Stimulated activated CD8-positive, alpha-beta memory T cell treated with anti-CD3 and anti-CD28 coated beads, Interleukin-15, amount 100 ng/mL, for 1 hour (primary cell): ENCODE results near the gene IL17REL.
"Not testable (repeated sequence)": the region's sequence is repeated elsewhere in the genome, so short reads cannot be mapped to it uniquely, and the experiment has no call there.

ENCODE experiments used
- DNase-seq: peaks from one replicate; pipeline ENCODE4 v3.0.0-alpha.2; 2020; ENCODE audit warnings: low read depth

The IL17REL gene

DNA sequence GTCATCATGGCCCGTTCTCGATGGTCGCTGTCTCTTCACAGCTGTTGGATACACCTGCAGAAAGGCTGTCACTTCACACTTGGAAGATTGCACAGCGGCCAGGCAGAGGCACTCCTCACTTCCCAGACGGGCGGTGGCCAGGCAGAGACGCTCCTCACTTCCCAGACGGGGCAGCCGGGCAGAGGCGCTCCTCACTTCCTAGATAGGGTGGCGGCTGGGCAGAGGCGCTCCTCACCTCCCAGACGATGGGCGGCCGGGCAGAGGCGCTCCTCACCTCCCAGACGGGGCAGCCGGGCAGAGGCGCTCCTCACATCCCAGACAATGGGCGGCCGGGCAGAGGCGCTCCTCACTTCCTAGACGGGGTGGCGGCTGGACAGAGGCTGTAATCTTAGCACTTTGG, 22.7 kb downstream of the IL17REL start:
- not testable (repeated sequence) for DNase-seq

DNA sequence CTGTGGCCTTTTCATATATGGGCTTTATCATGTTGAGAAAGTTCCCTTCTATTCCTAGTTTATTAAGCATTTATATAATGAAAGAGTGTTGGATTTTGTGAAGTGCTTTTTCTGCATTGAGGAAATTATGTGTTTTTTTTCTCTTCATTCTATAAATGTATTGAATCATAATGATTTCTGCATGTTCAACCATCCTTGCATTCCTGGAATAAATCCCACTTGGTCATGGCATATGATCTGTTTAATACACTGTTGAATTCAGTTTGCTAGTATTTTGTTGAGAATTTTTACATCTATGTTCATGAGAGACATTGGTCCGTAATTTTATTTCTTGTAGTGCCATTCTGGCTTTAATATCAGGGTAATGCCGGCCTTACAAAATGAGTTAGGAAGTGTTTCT, 26.2 kb downstream of the IL17REL start:
- DNase-seq: no peak

DNA sequence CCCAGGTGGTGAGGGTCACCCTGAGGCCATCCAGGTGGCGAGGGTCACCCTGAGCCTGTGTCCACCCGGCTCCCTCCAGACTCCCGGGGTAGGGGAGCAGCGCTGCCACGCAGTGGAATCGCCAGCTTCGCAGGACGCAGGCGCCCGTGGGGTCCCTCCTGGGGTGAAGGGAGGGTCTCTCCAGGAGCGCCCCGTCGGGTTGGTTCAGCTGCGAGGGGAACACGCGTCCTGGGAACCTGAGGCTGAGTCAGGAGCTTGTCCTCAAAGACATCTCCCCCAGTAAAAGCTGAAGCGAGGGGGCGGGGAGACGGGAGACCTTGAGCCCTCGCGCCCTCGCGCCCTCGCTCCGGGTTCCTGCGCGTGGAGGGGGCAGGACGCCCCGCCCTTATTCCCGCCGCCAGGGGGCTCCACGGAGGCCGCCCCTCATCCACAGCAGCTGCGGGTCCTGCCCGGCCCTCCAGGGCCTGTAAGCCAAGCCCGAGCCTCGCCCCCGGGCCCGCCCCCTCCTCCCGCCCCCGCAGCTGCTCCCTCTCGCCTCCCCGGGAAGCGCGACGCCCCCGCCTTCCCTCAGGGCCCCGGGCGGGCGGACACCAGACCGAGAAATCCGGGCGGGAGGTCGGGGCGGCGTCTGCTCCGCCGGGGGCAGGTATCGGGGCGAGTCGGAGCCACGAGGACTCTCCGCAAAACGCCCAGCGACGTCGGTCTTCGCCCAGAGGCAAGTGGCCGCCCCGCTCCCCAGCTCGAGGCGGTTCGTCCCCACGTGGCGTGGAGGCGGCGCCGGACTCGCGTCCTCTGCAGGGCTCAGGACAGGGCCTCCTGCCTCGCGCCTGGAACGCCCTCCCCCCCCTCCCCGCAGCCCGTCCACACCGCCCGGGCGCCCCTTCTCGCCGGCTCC, 29.2 kb downstream of the IL17REL start:
- no peak for DNase-seq

DNA sequence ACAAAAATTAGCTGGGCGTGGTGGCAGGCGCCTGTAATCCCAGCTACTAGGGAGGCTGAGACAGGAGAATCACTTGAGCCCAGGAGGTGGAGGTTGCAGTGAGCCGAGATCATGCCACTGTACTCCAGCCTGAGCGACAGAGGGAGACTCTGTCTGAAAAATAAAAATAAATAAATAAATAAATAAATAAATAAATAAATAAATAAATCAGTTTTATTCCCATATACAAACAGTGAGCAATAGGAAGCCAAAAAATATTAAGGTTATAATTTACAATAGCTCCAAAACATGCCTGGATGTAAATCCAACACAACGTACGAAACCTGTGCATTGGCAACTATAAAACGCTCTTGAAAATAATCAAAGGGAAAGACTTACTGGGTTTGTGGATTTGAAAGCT, 30.8 kb downstream of the IL17REL start:
- not testable (repeated sequence) for DNase-seq

DNA sequence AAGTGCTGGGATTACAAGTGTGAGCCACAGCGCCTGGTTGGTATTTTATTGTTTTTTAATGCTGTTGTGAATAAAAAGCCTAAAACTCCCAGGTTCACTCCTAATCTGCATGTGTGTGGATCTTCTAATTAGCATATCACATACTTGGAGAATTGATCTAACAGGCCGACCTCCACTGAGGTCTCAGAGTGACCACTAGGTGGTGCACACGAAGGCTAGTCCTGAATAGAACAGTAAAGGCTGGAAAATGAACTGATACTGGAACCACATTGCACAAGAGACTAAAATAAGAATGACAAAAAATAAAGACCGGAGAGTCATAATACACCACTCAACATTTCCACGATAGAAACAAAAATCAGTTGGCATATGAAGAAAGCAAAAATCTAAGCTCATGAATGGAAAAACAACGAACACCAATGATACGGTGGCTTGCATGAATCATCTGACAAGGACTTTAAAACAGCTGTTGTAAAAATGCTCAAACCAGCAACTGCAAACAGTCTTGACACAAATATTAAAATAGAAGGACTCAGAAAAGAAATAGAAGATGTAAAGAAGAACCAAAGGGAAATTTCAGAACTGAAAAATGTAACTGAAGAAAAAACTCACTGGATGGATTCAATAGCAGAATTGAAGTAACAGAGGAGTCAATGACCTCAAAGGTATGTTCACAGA, 32.8 kb downstream of the IL17REL start:
- no peak for DNase-seq

DNA sequence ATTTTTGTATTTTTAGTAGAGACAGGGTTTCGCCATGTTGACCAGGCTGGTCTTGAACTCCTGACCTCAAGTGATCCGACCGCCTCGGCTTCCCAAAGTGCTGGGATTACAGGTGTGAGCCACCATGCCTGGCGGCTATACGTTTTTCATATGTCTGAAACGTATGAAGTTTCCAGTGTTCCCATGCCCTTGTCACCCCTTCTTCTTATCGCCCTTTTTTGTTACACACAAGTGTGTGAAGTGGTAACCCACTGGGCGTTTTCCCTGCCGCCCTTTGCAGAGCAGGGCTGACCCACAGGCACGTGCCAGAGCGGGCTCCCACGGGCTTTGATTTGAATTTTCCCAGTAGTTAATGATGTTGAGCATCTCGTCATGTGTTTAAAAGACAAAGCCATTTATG, 35.0 kb downstream of the IL17REL start:
- DNase-seq: no peak

DNA sequence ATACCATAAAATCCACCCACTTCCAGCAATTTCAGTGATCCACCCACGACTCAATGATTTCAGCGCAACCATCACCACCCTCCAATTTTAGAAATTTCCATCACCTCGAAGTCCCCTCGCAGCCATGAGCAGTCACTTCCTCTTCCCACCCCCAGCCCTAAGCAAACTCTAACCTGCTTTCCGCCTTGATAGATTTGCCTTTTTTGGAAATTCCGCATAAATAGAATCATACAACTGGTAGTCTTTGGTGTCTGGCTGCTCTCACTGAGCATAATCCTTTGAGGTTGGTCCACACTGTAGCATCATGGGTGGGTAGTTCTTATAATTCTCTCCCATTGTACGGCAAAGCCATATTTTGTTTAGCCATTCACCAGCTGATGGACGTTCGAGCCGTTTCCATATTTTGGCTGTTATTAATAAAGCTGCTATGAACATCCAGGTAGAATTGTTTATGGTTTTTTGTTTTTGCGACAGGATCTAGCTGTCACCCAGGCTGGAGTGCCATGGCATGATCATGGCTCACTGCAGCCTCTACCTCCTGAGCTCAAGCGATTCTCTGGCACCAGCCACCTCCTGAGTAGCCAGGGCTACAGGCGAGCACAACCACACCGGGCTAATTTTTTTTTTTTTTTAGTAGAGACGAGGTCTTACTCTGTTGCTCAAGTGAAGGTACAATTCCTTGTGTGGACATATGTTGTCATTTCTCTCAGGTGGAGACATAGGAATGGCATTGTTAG, 36.0 kb downstream of the IL17REL start:
- no peak for DNase-seq

DNA sequence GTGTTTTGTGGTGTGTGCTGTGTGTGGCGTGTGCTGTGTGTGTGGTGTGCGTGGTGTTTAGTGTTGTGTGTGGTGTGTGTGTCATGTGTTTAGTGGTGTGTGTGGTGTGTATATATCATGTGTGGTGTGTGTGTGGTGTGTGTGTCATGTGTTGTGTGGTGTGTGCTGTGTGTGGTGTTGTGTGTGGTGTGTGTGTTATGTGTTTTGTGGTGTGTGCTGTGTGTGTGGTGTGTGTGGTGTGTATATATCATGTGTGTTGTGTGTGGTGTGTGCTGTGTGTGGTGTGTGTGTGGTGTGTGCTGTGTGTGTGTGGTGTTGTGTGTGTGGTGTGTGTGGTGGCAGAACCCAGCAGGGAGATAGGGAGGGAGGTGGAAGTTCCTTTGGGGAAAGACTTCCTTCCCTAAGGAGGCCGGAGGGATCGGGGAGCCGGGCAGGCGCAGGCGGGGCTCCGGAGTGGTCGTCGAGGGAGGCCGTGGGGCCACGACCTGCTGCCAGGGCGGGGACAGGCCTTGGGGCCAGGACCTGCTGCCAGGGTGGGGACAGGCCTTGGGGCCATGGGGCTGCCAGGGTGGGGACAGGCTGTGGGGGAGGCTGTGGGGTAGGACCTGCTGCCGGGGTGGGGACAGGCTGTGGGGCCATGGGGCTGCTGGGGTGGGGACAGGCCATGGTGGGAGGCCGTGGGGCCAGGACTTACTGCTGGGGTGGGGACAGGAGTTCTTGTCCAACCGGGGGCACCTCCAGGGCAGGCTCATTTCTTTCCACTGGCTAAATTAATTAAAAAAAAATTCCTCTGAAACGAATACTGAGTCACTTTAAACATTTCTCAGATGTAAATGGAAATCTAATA, 36.8 kb downstream of the IL17REL start:
- DNase-seq: no peak

DNA sequence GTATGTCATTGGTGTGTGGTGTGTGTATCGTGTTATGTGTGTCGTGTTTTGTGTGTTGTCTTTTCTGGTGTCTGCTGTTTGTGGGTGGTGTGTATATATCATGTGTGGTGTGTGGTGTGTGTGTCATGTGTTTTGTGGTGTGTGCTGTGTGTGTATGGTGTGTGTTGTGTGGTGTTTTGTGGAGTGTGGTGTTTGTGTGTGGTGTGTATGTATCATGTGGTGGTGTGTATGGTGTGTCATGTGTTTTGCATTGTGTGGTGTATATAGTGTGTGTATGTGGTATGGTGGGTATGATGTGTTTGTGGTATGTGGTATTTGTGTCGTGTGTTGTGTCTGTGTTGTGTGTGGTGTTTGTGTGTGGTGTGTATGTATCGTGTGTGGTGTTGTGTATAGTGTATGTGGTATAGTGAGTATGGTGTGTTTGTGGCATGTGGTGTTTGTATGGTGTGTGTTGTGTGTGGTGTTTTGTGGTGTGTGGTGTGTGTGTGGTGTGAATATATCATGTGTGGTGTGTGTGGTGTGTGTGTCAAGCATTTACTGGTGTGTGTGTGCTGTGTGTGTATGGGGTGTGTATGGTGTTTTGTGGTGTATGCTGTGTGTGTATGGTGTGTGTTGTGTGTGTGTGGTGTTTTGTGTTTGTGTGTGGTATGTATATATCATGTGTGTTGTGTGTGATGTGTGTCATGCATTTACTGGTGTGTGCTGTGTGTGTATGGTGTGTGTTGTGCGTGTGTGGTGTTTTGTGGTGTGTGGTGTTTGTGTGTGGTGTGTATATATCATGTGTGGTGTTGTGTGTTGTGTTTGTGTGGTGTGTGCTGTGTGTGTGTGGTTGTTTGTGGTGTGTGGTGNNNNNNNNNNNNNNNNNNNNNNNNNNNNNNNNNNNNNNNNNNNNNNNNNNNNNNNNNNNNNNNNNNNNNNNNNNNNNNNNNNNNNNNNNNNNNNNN, 39.3 kb downstream of the IL17REL start:
- no peak for DNase-seq

DNA sequence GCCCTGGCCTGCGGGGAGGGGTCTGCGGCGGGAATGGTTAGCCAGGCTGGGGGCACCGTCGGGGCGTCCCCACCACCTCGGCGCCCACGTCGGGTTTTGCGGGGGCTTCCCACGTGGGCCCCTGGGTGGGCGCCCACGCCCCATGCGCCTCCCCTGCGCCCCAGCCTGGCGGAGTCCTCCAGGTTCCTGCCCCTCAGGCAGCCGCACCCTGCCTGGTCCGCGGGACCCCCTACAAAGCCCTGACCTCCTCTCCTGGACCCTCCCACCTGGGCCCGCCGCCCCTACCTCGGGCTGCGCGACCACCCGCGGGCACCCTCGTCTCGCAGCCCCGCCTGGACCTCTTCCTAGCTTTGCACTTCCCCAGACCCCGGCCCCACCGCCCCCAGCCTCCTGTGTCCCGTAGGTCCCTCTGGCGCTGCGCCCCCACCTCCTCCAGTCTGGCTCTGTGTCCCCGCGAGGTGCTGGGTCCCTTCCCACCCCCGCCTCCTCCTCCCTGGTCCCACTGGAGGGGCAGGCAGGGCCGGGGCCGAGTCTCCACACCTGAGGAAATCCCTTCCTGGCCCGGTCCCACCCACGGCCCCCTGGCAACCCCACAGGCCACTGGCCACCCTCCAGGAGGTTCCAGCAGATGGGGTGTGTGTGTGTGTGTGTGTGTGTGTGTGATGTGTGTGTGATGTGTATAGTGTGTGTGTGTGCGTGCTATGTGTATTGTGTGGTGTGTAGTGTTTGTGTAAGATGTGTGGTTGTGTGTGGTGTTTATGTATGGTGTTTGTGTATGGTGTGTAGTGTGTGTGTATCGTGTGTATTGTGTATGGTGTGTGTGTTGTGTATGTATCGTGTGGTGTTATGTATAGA, 40.2 kb downstream of the IL17REL start:
- DNase-seq: no peak

DNA sequence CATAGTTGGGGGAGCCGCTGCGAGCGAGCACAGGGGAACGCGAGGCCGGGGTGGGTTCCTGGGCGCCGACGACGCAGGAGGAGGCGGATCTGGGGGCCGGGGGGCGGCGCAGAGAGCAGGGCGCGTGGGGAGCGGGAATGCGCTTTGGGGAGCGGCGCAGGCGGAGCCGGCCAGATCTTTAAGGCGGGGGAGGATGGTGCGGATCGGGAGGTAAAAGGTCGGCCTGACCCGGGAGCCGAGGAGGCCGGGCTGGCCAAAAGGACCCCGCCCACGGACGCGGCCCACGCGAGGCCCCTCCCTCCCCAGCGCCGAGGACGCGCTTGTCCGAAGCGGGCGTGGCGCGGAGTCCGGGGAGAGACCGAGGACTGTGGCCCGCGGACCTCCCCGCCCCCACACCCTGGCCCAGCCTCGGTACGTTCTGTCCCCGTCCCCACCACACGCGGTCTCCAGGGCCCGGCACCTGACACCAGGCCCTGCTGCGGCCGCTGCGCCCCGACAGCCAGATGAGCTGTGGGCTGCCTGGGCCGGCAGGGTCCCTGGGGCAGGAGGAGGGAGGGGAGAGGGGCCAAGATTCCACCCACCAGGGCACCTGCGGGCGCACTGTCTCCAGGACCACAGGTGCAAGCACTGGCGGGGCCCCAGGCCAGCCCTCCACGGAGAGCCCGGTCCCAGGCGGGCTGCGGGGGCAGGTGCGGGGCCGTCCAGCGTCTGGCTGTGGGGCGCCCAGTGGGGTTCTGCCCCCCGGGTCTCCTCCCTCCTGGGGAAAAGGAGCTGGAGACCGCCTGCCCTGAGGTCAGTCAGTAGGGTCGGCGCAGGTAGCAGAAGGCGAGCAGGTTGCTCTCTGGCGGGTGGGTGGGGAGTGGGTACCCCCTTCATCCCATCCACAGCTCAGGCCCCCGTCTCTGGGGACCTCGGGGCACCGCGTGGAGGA, 41.1 kb downstream of the IL17REL start:
- DNase-seq: no peak

DNA sequence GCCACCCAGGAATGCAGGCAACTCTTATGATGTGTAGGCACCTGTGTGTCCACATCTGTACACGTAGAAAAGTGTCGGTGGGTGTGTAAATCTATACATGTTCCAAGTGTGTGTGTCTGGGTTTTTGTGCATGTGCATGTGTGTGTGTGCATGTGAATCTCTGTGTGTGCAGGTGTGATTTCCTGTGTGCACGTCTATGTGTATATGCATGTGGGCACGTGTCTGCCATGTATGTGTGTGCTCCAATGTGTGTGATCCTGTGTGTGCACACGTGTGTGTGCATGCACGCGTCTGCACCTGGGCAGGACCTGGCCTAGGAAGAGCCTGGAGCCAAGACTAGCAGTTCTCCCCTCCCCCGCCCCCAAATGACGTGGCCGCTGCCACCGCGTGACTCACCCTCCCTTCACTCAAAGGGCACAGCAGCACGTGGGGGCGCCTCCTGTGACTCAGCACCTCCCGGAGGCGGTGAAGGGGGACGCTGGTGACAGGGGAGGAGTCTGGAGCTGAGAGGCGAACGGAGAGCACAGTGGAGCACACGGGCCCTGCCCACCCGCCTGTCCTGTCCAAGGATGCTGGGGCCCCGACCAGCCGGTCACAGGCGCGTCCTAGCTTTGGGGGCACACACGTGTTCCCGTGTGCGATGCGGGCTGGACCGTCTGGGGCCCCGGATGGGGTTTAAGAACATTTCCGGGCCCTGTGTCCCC, 41.9 kb downstream of the IL17REL start:
- peak; percentile 86 for DNase-seq

DNA sequence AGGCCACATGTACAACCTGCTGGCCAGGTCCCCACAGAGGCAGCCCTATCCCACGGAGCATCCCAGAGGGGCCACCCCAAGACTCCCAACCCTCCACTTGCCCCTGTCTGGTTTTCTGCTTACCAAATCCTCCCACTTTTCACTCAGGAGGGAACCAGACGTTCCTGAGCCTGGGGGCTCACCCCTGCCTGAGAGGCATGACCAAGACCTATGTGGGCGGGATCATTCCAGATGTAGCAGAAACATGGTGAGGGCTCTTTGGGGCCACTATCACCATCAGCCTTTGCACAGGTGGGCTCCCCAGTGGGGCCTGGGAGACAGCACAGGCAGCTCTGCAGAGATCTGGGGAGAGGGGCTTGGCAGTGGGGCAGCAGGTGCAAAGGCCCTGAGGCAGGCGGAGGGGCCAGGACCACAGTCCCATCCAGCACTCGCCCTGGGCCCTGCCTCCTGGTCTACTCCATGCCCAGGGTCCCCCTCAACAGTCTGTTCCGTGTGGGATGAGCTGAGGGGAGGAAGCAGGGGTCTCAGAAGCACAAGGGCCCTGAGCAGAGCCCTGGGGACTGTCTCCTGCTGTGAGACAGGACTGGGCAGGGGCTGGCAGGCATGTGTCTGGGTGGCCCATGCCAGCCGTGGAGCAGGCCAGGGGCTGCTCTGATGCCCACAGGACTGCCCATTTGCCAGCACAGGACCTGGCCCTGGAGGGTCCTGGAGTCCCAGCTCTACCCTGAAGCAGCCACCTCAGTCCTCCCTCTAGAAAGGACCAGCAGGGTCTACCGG, 42.6 kb downstream of the IL17REL start:
- DNase-seq: no peak

DNA sequence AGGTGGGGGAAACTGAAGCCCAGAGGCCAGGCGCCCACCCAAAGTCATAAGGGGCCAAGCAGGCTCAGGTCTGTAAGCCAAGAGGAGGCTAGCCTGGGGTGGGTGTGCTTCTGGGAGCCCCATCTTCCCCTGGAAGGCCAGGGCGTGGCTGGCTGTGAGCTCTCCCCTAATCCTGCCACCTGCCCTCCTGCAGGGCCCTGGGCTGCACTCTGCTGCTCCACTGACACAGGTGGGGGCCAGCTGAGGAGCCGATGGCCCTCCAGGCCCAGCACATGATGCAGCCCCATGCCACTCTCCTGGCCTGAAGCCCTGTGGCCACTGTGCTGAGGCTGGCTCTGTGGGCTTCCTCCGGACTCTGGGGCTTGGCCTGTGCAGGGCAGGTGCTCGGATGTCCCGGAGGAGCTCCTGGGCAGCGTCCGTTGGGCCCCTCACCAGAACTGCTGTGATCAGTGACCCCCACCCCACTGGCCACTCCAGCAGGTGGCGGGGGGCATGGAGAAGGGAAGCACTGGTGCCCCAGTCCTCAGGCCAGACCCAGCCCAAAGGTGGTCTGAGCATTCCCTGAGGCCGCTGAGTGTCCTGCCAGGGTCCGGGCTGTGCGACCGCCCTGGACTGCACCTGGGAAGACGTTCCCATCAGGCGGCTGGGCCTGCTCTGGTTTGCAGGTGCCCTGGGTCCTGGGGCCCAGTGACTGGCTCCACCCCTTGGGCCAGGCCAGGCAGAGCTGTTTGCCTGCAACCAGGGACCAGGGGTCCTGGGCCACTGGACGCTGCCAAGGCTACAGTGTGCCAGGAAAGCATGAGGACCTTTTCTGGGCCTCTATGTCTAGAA, 43.5 kb downstream of the IL17REL start:
- no peak for DNase-seq

DNA sequence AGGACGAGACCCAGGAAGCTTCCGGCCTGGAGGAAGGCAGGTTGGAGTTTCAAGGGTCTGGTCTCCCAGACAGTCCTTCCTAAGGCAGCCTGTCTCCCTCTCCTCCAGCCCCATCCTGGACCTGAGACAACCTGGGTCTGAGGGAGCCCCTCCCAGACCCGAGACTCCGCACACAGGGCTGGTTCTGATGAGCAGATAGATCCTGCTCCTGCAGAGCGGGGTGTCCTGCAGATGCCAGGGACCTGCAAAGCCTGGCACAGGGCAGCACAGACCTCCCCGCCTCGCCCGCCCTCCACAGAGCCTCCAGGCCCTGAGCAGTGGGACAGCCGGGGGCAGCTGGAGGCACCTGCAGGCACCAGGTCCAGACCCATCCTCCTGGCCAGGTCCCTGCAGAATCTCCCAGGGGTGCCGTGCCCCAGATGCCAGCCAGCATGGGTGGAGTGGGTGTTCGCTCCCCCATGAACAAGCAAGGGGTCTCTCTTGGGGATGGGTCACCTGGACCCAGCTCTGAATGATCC, 44.2 kb downstream of the IL17REL start:
- no peak for DNase-seq

DNA sequence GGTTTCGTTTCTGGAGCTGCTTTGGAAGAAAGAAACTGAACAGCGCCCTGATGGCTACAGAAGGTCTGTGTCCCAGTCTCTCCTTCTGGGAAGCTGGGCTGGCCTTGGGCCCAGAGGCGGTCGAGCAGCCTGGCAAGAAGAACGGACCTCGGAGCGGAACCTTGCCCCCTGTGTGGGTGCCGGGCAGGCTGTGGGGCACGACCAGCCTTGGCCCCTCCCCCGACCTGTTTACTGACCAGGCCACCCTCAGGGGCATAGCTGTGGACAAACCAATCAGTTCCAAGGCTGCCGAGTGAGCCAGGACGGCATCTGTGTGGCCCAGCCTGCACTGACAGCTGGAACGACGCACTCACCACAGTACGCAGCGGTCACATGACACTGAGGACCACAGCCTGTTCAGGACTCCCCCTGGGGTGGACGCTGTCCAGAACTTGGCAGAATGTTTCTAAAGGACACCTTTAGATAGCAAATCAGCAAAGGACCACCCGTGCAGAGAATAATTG, 44.8 kb downstream of the IL17REL start:
- DNase-seq: no peak
